ENCODE data around the gene FAM219A.

The FAM219A gene

GRCh38 chr9:34399729-34400128 is 58.6 kb downstream of the FAM219A start:
- no peak for DNase-seq

GRCh38 chr9:34398875-34399274 is 59.5 kb downstream of the FAM219A start:
- no peak for DNase-seq

- no peak for DNase-seq
Measured at GRCh38 chr9:34396276-34397214, 61.8 kb downstream of the FAM219A start.

- no peak for DNase-seq
Measured at GRCh38 chr9:34392511-34392910, 65.9 kb downstream of the FAM219A start.

- no peak for DNase-seq
Measured at GRCh38 chr9:34387239-34387638, 71.1 kb downstream of the FAM219A start.

GRCh38 chr9:34386656-34387055 is 71.7 kb downstream of the FAM219A start:
- no peak for DNase-seq

- DNase-seq: no peak
Measured at GRCh38 chr9:34385561-34386230, 72.7 kb downstream of the FAM219A start.

- no peak for DNase-seq
Measured at GRCh38 chr9:34384368-34385165, 73.8 kb downstream of the FAM219A start.

GRCh38 chr9:34383904-34384303 is 74.5 kb downstream of the FAM219A start:
- no peak for DNase-seq

GRCh38 chr9:34382879-34383278 is 75.5 kb downstream of the FAM219A start:
- DNase-seq: no peak

- DNase-seq: no peak
Measured at GRCh38 chr9:34382054-34382453, 76.3 kb downstream of the FAM219A start.

- no peak for DNase-seq
Measured at GRCh38 chr9:34381323-34381722, 77.0 kb downstream of the FAM219A start.

- DNase-seq: peak; percentile 83
Measured at GRCh38 chr9:34380511-34381315, 77.7 kb downstream of the FAM219A start.

GRCh38 chr9:34380034-34380510 is 78.3 kb downstream of the FAM219A start:
- DNase-seq: no peak

GRCh38 chr9:34379334-34380033 is 78.9 kb downstream of the FAM219A start:
- peak; percentile 89 for DNase-seq

GRCh38 chr9:34378376-34379060 is 79.9 kb downstream of the FAM219A start:
- DNase-seq: no peak

- no peak for DNase-seq
Measured at GRCh38 chr9:34377404-34377746, 81.0 kb downstream of the FAM219A start.

GRCh38 chr9:34376596-34377403 is 81.6 kb downstream of the FAM219A start, which contains the start of gene MYORG:
Gene MYORG, minus strand, starts transcription at chr9:34376898. Its CDS starts 3,955 bp downstream, at chr9:34372943.
- DNase-seq: peak; percentile 93

- DNase-seq: no peak
Measured at GRCh38 chr9:34375901-34376595, 82.3 kb downstream of the FAM219A start.

Data from suppressor macrophage treated with lipopolysaccharide for 4 hours (primary cell).